CD4-positive, alpha-beta T cell treated with Interleukin-15 for 4 hours (primary cell): ENCODE measurements around the gene FRMD5.

ENCODE experiments used
- DNase-seq: peaks from one replicate; pipeline ENCODE4 v3.0.0-alpha.2; 2020; ENCODE audit warnings: low spot score

FRMD5 gene

DNA sequence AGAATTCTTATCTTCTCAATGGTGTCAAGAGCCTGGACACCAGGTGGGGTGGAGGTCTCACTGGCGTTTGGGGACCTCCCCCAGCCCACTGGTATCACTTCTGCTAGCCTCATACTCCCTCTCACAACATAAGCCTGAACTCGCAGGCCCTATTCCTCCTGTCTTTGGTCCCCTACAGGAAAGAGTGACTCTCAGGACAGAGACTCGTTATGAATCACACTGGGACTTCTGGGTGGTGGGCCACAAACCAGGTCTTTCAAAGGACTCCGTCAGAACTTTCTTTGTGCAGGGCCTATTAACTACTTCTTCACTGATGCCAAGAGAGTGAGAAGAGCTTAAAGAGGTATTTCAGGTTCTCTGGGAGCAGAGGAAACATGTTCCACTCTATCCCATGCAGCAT, 267.9 kb downstream of the FRMD5 start:
- no peak for DNase-seq

DNA sequence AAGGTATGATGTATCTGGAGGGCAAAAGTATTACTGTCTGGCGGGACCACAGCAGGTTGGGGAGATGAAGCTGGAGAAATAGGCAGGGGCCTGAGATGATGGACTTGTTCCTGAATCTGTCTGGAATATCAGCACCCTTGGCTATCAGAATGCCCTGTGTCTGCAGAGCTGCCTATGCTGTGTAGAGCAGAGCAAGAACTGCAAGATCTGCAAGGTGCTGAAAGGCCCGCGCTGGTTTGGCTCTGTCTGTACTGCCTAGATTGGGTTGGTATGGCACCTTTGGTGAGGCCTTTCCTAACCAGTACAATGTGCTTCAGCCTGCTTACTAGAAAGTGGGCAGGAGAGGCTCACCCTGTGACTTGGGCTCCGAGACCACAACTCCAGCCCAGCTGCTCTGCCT, 271.5 kb downstream of the FRMD5 start:
- no peak for DNase-seq

DNA sequence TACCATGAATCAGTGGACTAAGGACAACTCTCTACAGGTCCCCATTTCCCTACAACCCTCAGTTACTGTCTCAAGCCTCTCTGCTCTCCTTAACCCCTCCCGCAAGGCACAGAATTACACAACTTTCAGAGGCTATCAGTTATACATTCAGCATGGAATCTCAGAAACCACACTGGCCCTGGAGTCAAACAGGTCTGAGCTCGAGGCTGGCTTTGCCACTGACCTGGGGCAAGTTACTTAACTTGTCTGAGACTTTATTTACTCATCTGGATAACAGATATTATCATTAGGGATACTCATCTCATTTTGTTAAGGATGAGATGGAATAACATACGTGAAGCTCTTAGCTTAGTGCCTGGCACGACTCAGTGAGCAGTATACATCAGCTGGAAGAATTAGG, 273.1 kb downstream of the FRMD5 start:
- no peak for DNase-seq

DNA sequence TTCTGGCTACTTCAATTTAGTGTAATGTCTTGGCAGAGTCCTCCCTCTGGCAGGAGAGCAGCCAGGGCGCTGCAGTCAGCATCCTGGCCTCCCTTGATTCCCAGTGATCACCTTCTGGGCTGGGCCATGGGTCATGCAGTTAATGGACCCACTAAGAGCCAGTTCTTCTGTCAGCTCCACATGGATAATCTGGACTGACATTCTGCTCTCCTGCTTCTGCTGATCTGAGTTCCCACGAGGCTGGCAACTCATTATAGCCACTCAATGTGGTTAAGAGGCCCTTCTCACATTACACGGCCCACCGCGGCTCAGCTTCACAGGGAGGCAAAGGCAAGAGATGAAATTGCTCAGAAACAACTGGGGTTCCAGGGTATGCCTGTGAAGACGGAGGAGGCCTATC, 274.3 kb downstream of the FRMD5 start:
- DNase-seq, result no peak

DNA sequence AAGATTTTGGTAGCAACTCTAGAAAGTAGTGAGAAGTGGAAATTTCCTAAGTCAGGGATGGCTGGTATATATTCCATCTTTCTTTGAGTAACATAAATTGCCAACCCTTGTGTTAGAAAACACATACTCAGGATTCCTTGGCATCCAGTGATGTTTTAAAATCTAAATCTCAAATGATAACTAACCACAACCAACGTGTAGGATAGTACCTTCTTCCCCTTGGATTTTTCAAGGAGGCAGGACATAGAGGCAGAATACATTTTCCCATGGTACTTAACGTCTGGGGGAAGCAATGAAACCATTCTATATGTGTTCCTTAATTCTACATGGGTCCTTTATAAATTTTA, 274.8 kb downstream of the FRMD5 start:
- DNase-seq, result no peak

DNA sequence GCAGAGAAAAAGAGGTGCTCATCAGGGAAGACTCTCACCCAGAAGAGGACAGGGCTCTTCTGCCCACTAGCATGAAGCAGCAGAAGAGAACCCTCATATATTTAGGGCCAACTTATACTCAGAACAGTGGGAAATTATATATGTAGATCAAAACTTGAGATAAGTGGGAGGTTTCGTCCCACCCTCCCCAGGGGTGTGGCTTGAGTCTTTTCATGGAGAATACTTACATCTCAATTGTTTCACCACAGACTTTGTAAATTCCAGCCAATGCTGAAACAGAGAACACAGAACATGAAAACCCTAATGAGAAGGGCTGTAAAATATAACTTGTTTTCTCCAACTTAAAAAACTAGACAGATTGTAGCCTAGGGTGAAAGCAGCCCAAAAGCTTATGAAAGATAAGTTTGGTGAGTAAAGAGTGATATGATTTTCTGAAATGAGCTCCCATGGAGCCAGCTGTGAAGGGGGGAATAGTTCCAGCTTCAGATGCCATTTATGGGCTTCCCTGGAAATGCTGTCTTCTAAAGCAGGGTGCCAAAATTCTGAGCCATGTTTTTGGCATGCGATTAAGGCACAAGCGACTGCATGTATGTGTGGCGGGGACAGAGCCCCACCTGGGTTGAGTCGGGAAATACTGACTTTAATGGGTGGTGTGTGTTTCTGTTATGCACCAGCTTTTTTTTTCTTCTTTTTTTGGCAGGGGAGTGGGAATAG, 275.4 kb downstream of the FRMD5 start:
- DNase-seq, result no peak

DNA sequence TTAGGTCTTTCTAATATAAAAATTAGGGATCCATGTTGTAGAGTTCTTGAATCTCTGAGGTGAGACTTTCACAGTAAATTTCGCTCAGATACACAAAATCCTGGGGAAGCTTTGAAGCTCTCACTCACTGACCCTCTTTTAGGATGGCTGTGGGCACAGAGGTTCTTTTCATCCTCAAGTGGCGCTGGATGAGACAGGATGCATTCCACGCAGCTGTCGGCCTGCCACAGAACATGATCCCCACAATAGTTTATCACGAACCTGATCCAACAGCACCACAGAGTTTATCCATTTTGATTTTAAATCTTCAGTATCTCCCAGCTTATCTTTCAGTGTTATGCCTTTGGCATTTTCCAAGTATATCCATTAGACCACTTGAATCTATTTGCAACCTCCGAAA, 276.4 kb downstream of the FRMD5 start:
- no peak for DNase-seq

DNA sequence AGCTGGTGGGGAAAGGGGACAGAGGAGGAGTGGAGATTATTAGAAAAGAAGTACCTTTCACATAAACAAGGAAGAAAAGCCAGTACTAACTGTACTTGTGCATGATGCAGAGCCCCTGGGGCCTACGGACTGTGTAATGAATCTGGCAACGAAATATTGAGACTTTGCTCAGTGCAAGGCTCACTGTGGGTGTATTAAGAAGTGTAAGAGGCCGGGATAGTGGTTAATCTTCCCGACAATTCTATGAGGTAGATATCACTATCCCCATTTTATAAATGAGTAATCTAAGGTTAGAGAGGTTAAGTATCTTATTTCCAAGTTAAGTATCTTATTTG, 278.8 kb downstream of the FRMD5 start:
- no peak for DNase-seq

DNA sequence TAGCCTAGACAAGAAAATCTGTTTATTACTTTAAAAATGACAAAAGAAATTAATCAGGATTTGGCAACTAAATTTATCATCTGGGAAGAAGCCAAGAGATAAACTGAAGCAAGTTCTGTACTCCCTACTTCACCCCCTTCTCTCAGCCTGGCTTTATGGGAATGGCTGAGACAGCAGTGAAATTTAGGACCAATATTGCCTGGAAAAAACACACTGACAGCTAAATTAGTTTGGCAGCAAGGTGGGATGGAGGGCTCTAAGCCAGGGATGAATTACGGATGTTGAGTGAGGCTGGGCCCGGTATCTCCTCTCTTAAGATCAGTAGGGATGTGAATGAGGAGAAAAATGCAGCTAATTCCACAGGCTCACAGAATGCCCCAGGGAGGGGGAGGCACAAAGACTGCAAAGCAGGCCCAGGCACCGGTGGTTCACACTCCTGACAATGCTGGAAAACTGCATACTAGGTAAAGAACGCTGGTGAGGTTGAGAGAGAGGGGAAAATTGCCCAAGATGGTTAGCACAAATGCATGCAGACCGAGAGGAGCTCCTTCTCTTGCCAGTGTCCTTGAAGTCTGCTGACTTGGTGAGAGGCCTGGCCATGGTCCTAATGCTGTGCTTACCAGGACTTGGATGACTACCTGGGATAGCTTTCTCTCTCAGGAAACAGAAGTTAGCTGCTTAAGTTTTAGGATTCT, 279.3 kb downstream of the FRMD5 start:
- DNase-seq, result no peak

DNA sequence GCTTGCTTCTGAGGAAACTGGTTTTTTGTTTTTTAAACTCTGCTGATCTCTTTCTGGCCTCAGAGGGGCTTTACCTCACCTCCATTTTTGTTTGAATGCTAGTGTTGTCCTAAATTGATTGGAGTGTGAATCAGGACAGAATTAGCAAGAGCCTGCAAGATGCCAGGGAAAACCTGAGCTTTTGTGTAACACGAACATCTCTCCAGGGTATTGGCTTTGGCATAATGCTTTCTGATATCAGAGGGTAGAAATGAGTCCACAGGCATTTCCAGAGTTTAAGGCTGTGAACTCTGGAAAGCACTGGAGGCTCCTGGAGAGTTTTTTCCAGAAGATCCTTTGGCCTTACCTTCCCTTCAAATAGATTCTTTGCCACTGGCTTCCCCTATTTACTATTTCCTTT, 281.1 kb downstream of the FRMD5 start:
- DNase-seq, result no peak

DNA sequence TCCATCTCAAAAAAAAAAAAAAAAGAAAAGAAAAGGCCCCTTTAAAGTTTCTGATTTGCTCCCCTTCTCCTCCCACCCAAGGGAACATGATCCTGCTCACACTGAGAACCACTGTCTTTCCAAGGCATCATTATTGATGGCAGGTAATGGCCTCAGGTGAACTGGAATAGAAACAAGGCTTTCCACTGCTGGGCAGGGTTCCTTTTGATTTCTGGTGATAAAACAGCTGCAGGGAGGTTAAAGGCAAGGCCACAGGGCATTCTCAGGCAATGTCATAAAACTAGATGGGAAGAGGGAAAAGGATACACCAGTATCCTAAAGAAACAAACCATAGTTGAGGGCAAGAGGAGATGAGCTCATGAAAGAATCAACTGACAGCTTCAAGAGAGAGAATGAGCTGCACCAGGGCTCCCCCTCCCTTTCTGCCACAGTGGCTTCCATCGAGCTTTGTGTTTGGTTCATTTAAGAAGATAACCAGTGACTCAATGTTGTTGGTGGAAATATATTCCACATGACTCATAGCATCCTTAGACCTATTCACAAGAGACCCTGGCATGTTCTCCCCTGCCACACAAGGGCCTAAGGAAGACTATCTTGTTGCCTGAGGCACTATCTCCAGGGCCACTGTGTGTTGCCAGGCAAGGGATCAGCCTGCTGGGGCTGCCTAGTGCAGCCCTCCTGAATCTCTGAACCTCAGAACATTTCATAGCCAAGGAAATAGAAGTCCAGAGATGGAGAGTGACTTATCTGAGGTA, 281.9 kb downstream of the FRMD5 start:
- no peak for DNase-seq

DNA sequence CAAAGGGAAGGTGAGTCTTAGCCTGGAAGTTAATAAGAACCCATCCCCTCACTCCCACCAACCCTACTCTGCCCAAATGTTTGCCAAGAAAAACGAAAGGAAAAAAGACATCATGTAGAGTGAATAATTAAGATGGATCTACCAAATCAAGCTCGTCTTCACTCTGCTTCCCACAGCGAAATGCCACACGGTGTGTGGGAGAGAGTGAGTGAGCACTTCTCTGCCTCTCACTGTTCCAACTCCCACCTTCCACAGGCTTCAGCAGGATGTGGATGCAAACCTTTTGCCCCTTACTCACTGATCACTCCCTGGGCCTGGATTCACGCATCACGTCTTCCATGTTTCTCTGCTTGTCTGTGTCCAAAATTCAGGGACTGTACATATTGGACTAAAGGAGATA, 282.9 kb downstream of the FRMD5 start:
- DNase-seq, result no peak

DNA sequence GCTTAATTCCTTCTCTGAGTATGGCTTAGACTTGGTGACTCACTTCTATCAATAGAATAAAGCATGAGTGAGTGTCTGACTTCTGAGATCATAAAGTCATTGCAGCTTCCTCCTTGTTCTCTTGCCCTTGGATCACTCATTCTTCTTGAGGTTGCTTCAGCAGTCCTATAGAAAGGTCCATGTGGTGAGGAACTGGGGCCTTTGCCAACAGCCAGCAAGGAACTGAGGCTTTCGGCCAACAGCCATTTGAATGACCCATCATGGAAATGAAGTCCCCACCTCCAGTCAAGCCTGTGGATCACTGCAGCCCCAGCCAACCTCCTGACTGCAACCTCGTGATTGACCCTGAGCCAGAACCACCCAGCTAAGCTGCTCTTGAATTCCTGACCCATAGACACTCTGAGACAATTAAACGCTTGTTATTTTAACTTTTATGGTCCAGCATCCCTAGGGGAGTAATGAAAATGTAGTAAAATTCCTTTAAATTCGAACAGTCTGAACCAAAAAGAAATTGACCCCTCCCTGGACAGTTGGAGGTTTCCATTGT, 283.8 kb downstream of the FRMD5 start:
- DNase-seq, result no peak

DNA sequence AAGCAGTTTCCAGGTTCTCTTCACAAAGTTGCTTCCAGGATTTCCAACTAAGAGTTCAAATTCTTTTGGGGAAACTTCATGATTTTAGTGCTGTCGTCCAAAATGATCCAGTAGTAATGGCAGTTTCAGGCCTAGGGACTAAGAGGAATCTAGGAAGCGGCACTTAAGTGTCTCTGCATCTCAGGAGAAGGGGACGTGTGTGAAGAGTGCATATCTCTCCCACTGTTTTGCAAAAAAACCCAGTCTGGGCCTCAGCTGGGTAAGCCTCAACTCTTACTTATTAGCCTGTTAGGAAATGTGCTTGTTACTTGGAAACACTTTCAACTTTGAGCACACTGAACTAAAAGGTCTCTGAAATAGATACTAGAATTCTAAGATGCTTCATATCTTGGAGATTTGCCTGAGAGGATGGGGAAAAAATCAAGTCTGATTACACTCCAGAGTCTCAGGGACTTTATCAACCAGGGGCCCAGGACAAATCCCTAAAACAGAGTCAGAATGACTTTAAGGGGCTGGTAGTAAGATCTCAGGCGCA, 286.5 kb downstream of the FRMD5 start:
- no peak for DNase-seq

DNA sequence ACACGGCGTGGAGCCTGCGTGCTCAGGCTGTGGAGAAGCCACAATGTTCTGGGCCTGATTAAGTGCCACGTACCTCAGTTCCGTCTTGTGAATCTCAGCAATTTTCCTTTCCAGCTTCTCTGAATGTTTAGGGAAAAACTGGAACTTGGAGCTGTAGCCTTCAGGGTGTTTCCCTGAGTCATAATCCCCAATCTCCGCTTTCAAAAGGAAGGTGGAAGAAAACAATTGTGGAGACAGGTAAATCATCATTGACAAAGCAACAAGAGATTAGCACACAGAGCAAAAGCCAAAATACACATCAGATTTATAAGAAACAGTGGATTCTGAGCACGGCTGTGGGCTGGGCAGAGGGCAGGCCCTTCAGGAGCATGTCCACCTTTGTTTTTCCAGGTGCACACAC, 289.3 kb downstream of the FRMD5 start:
- DNase-seq, result no peak

DNA sequence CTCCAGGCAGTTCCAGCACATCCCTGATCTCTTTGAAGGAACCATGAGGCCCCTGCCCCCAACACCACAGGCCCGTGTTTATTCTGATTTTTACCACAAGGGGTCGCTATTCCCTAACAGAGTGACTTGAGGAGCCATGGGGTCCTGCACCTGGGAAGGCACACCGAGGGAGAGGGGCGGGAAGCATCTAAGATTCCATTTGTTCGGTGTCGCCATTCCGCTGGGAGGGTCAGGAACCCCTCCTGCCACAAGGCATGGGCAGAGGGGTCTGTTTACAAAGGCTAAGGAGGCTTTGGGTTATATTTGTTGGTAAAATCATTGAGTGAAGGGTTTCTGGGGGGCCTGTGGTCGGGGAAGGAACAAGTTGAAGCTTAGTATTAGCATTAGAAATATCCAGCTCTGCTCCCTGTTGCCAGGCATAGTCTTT, 291.2 kb downstream of the FRMD5 start:
- DNase-seq, result peak; percentile 53

DNA sequence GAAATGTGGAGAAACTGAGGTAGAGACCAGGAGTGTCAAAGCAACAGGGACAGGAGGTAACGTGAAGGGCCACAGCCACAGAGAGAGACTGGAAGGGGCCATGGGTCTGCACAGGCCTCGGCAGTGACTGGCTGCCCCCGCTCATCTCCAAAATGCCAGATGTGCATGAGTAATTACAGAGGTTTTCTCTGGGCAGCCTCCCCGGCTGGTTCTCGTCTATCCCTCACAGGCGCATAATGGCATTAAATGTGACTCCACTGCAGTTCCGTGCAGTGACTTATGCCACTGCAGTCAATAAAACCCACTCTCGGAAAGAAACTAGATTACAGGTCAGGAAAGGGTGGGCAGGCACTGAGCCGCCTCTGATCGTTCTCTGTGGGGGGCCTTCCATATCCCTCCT, 293.6 kb downstream of the FRMD5 start:
- DNase-seq, result no peak

DNA sequence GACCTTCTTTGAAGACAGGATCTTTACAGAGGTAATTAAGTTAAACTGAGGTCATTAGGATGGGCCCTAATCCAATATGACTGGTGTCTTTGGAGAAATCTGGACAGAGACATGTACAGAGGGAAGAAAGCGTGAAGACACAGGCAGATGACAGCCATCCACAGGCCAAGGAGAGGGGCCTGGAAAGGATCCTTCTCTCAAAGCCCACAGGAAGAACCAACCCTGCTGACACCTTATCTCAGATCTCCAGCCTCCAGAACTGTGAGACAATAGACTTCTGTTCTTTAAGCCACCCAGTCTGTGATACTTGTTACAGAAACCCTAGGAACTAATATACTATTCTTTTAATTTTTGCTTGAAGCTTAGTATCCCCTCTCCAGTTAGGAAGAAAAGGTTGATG, 294.1 kb downstream of the FRMD5 start:
- no peak for DNase-seq

DNA sequence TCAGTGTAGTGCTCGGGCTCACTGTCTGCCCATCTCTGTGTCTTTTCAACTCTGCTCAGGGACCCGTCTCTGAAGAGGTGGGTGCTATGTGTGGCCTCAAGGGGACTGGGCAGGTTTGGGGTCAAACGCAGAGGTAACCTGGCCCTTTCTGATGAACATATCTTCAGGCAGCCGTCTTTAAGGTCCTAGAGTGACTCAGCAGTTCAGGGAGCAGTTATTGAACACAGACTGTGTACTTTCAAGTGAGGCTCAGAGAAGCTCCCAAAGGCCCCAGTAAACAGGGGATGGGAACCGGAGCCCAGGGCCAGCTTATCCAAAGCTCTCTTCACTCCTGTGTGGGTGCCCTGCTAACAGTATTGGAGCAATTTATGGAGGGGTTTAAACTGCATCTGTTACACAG, 295.1 kb downstream of the FRMD5 start:
- DNase-seq, result no peak

DNA sequence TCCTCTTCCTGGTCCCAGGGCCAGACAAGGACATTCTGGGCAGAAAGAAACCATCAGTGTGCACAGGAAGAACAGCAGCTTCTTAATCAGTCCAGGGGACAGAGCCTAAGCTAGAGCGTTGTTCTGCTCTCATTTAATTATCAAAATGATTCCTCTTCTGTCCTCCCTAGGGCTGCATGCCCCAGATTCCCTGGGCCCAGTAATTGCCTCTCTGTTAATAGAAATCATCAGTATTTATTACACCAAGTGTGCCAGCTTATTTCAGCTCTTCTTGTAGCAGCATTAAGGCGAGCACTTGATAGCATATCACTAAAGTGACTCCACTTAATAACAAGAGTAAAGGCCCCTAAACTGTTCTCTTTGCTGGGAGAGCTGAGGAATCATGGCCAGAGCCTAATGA, 296.2 kb downstream of the FRMD5 start:
- no peak for DNase-seq

DNA sequence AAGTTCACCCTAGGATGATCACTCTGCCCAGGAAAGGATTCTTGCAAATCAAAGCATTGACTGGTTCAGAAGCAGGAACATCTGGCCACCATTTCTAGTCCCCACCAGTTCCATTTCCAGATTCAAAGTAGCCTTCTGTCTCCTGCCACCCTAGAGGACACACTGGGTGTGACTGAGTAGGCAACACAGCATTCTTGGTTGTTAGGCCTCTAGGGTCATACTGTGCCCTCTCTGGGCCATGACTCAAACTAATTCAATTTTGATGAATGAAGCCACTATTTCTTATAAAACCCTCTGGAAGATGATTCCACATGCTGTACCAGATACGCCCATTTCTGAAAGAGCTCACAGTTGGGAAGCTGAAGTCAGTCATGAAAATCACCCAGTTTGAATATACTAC, 298.5 kb downstream of the FRMD5 start:
- DNase-seq, result no peak

DNA sequence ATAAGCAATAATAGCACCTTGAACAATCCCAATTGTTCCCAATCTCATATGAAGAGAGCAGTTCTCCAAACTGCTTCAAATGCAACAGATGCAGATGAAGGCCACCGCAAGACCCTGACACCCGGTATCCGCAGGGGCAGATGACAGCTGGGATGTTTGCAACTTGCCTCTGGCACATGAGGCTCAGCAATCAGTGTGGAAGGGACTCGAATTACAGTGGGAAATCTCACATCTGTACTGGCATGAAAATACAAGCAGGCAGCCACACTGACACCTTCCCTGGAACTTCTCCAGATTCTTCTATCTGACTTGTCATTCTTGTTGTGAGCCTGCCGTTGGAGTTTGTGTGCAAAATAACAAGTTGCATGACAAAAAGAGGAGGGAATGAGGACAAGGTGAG, 299.5 kb downstream of the FRMD5 start:
- no peak for DNase-seq

DNA sequence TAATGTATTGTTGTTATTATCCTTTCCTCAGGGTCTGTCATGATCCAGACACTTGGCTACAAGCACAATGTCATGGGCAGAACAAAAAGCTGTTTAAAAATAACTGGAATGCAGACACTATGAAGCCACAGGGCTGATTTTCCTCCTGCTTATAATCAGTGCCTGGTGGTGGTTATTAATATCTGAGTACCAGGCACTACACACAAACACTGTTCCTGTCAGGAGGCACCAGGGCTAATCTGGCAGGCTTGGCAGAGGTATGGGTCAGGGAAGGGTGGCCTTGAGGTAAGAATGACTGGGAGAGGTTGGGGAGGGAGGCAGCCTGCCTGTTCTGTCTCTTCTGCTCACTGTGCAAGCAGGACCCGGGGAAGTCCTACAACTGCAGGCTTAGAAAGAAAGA, 301.1 kb downstream of the FRMD5 start:
- no peak for DNase-seq
